HG03354 (cell line): ENCODE data around the gene WDR47.

ENCODE experiments used
- ATAC-seq: cut with Tn5 transposase; IDR thresholded peaks from one replicate; pipeline ENCODE4 v1.9.1; 2021; ENCODE audit warnings: mild to moderate bottlenecking; ENCODE audit not compliant: unreplicated experiment, poor library complexity, severe bottlenecking

Gene WDR47

GRCh38 chr1:109041621-109042468 lies at the start of gene WDR47:
TSS of gene WDR47 (minus strand) at chr1:109042102. CDS start at chr1:109023512, 18,590 bp downstream.
- peak; percentile 94 for ATAC-seq

- peak; percentile 56 for ATAC-seq
These were observed 49.4 kb upstream of the WDR47 start for GRCh38 chr1:109091078-109091838.

- ATAC-seq, result peak; percentile 94
These were observed 48.5 kb upstream of the WDR47 start, which contains the start of gene TMEM167B for GRCh38 chr1:109090196-109091077. TSS of gene TMEM167B (plus strand) at chr1:109090764. CDS start at chr1:109090873, 109 bp downstream.

- ATAC-seq, result no peak
These were observed 47.5 kb upstream of the WDR47 start for GRCh38 chr1:109089242-109090015.

- ATAC-seq, result no peak
These were observed 42.9 kb upstream of the WDR47 start for GRCh38 chr1:109084563-109085517.

- no peak for ATAC-seq
These were observed 42.0 kb upstream of the WDR47 start for GRCh38 chr1:109083923-109084322.

GRCh38 chr1:109083501-109083900 lies 41.6 kb upstream of the WDR47 start:
- no peak for ATAC-seq

GRCh38 chr1:109080441-109081082 lies 38.7 kb upstream of the WDR47 start:
- no peak for ATAC-seq

- ATAC-seq, result no peak
These were observed 37.3 kb upstream of the WDR47 start for GRCh38 chr1:109079240-109079622.

- ATAC-seq, result no peak
These were observed 36.4 kb upstream of the WDR47 start for GRCh38 chr1:109078317-109078716.

- ATAC-seq, result peak; percentile 99
These were observed 33.9 kb upstream of the WDR47 start, which contains the start of gene TAF13 for GRCh38 chr1:109075531-109076490. TSS of gene TAF13 (minus strand) at chr1:109076003. CDS start at chr1:109075947, 56 bp downstream.

- no peak for ATAC-seq
These were observed 27.4 kb upstream of the WDR47 start for GRCh38 chr1:109069294-109069693.

GRCh38 chr1:109067883-109068282 lies 26.0 kb upstream of the WDR47 start:
- no peak for ATAC-seq

GRCh38 chr1:109065137-109065536 lies 23.2 kb upstream of the WDR47 start:
- ATAC-seq, result no peak

- ATAC-seq, result no peak
These were observed 19.3 kb upstream of the WDR47 start for GRCh38 chr1:109061183-109061582.

- no peak for ATAC-seq
These were observed 18.8 kb upstream of the WDR47 start for GRCh38 chr1:109060707-109061106.
